K562 treated with DMSO at 1 percent for 24 hours (cell line): ENCODE measurements around the gene ARHGAP28. TPM values are rescaled to one million over a fixed set of nuclear protein-coding genes. Genes with fewer than 3 reads are reported as not detected.

ENCODE experiments used
- total RNA-seq: library from RNA; unstranded; fragments of 300-600 nt; gene quantifications from 2 replicates; pipeline ENCODE4 v1.2.3, GENCODE V29; 2022; ENCODE audit warnings: low read depth; ENCODE audit not compliant: insufficient read depth

ARHGAP28 gene
- 8.2 and 9.6 TPM in 2 replicates for total RNA-seq

GRCh38 chr18:6729247-6730091, at the start of gene ARHGAP28:
Gene ARHGAP28 (plus strand): TSS chr18:6729716. CDS start chr18:6729822, 106 bp downstream.

